DMS153 treated with DMSO at 0.1 percent for 48 hours (cell line): Measurements from ENCODE around the gene UPK3BL2.
"Not testable (repeated sequence)": the region's sequence is repeated elsewhere in the genome, so short reads cannot be mapped to it uniquely, and the experiment has no call there.

Source experiments
- DNase-seq: peaks from one replicate; lab custom pipeline; 2025; ENCODE audit not compliant: unreplicated experiment; lab: John Stamatoyannopoulos, UW

UPK3BL2 gene

GRCh38 chr7:102494473-102495149 lies 48.9 kb downstream of the UPK3BL2 start:
- DNase-seq: not testable (repeated sequence)

DNA sequence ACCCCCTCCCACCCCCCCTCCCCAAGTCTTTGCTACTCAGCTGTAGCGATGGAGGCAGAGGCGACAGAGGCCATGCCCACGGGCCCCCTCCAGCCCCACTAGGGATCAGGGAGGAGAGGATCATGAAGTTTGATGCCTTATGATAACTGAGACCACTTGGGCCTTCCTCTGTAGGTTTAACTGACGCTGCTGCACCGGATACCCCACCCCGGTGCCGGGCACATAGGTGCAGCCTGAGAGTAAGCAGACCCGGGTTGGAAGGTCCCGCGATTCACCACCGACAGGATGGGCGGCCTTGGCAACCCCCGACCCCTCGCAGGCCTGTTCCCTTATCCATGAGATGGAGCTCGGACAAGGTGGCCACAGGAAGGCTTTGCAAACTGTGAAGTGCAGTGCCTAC lies 49.5 kb downstream of the UPK3BL2 start:
- not testable (repeated sequence) for DNase-seq

DNA sequence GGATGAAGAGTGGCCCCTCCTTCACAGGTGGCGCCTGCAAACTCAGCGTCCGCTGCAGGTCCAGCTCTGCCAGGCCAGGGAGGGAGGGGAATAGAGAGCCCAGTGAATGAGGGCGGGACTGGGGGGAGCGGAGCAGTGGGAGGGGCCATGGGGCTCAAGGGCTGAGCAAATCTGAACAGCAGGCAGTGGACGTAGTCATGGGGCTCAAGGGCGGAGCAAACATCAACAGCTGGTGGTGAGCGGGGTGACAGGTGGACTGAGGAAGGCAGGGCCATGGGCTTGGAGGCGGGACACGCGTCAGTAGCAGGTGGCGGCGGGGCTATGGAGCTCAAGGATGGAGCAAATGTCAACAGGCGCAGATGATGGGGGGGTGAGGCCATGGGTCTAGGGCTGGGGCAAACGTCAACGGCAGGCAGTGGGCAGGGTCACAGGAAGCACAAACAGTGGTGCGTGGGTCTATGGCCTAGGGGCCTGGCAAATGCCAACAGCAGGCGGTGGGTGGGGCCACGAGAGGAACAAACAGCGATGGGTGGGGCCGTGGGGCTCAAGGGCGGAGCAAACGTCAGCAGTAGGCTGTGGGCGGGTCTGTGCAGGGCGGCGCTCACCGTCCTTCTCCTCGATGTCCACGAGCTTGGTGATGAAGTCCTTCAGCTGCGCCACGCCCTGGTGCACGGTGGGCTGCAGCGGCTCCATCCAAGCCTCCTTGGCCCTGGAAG lies 50.1 kb downstream of the UPK3BL2 start:
- not testable (repeated sequence) for DNase-seq

DNA sequence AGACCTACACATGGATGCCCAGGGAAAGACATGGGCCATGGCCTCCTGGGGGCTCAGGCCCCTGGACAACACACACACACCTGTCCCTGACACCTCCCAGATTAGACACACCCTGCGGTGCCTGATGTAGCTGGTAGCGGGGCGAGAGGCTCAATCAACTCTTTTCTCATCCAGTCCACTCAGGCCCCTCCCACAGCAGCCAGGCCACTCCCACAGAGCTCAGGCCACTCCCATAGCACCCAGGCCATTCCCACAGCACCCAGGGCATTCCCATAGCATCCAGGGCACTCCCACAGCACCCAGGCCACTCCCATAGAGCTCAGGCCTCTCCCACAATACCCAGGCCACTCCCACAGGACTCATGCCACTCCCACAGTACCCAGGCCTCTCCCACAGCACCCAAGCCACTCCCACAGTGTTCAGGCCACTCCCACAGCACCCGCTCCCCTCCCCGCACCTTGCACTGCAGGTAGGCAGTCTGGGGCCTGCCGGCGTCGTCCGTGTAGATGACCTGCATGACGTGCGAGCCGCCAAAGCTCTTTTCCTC lies 52.9 kb downstream of the UPK3BL2 start:
- not testable (repeated sequence) for DNase-seq
